Stimulated activated CD8-positive, alpha-beta memory T cell treated with anti-CD3 and anti-CD28 coated beads, Interleukin-15, amount 100 ng/mL, for 24 hours (primary cell): ENCODE results near the gene CTAG2.
"Not testable (repeated sequence)": the region's sequence is repeated elsewhere in the genome, so short reads cannot be mapped to it uniquely, and the experiment has no call there.

Experiments
- DNase-seq: peaks from one replicate; pipeline ENCODE4 v3.0.0-alpha.2; 2020; ENCODE audit warnings: low read depth

Gene CTAG2

DNA sequence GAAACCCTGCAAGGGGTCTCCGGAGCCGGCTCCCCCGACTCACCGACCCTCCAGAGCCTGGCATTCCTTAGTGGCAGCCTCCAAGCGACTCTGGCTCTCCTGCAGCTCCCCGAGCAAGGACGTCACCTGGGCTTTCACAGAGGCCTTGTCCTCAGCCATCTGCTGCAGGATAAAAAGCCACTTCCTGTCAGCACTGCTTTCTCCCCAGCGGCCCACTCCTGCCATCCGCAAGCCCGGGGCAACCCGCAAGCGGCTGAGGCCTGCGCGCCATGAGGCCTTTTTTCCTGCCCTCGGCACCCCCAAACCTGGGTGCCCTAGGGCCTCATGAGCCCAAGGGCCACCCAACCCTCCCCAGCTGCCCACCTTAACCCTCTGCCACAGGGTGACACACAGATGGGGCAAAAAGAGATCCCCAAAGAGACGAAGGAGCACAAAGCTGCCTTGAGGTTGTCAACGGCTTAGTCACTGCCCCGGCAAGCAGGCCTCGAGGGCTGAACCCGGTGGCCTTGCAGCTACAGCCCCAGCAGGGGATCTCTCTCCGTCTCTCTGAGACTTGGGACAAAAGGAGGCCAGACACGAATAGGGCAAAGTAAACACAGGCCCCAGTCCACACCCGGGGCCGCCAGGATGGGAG lies 7.5 kb downstream of the CTAG2 start:
- not testable (repeated sequence) for DNase-seq

DNA sequence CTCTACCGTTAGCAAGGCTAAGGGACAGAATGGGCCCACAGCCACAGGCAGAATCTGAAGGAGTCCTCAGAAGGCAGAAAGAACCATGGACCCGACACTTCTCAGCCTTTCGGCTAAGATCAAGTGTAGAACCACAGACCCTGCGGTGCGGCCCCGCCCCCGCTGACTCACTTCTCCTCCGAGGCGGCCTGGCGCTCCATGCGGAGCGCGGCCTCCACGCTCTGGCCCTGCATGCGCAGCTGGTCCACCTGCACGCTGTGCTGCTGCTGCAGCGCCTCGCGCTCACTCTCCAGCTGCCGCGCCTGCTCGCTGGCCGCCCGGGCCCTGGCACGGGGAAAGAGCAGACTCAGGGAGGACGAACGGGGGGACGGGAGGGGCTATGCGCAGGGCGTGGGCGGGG lies 9.7 kb downstream of the CTAG2 start:
- not testable (repeated sequence) for DNase-seq

DNA sequence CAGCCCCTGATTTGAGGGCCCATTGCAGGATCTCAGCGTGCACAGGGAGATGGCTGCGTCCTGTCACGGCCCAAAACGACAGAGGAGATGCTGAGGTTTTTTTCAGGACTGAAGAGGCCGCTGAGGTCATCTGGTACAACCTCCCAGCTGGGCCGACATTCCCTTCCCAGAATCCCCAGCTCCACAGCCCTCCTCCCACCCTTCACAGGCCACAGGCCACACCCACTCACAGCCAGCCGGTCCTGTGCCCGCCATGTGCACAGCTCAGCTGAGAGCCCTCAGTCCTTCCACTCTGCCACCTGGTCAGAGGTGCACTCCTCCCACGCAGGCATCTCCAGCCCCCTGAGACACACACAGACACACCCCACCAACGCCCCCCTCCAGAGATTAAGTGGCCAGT lies 11.6 kb downstream of the CTAG2 start:
- DNase-seq, result not testable (repeated sequence)

DNA sequence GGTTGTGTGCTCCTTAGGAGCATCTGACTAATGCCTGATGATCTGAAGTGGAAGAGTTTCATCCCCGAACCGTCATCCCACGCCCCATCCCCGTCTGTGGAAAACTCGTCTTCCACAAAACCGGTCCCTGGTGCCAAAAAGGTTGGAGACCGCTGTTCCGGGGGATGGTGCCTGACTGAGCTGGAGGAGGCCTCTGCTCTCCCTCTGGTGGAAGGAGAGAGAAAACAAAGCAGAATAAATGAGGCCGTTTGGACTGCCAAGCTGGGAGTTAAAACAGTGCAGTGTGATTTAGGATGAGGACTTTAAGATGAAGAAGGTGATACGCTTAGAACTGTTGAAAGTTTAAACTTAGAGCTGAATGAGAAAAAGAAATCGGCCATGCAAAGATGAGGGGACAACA lies 19.7 kb downstream of the CTAG2 start:
- not testable (repeated sequence) for DNase-seq

DNA sequence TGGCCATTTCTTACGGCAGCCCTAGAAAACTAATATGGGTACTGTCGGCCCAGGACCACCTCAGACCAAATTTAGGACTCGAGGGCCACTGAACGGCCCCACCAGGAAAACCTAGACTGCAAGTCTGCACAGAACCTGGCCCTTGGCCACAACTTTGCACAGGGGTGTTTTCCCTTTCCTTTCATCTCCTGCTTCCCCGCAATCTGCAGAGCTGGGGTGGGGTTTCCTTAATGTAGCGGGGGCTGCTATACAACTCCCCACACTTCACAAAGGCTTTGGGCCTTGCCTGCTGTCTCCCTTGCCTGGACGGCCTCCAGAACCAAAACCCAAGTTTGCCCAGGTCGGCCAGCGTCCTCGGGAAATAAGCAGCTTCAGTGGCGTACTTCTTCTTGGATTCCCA lies 22.4 kb downstream of the CTAG2 start:
- not testable (repeated sequence) for DNase-seq

DNA sequence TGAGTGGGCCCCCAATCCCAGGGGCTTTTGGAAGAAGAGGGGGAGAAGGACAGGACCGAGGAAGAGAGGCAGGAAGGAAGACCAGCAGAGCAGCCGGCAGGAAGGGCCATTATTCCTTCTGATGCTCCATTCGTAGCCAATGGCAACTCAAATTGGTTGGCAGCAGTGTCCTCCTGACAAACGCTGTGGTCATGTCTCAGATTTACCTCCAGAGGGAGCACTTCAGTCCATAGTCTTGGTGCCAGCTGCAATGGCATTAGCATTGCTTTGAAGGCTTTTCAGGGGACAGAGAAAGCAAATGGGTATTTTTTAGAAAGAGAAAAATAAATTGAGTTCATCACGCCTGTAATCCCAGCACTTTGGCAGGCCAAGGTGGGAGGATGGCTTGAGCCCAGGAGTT lies 24.4 kb downstream of the CTAG2 start:
- DNase-seq, result not testable (repeated sequence)

DNA sequence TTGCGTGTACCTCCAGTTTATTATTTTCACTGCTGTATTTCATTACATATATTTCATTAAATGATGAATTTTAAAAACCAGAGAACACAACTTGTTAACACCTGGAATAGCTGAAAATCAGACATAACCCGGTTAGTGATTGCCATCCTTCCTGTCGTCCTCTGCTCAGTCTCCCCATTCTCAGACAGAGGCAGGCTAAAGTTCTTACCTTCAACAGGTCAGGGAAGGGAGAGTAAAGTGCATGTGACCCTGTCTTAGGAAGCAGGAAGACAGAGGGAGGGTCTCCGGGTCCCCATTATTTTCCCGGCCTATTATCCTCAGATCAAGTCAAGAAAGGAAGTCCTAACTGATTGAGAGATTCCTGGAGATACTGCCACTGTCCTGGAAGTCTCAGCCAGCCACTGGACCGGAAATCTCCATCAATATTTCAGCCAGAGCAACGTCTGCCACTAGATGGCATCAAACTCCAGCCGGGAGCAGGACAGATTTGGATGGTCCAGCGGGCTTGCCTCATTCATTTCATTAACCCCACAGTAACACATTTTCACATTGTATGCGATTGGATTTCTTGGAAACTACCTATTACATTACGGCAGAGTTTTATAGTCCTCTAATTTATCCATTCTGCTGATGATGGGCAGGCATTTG lies 32.5 kb downstream of the CTAG2 start:
- DNase-seq, result not testable (repeated sequence)

DNA sequence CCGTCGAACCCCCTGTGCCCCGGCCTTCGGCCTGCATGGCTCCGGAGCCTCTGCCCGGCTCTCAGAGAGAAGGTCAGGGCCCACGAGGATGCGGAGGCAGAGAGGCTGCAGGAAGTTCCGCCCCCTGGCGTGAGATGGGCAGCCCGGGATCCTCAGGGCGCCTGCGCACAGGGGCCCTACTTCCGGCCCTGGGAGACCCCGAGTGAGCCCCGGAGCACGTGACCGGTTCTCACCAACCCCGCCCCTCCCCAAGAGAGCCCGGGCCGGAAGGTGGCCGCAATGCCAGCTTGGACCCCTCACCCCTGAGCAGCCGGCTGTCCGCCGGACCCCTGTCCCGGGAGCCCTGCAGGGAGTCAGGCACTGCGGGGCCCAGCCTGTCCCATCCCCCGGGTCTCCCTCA lies 34.2 kb downstream of the CTAG2 start, which contains the start of gene CTAG1B:
TSS of gene CTAG1B (minus strand) at position 101 of the 400 bp plus-strand sequence. CDS start at position 37, 64 bp downstream.
- DNase-seq, result not testable (repeated sequence)

DNA sequence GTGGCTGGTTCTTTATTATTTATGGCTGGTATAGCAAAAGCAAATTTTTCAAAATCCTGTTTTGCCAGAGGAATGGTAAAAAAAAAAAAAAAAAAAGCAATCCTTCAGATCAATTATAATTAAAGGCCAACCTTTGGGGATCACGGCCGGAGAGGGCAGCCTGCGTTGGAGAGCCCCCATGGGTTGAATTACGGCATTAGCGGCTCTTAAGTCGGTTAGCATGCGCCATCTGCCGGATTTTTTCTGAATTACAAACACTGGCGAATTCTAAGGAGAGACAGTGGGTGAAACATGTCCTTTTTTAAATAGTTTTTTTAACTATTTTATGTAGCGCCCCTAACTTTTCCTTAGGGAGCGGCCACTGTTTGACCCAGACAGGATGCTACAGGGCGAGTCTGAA lies 39.8 kb downstream of the CTAG2 start:
- not testable (repeated sequence) for DNase-seq

DNA sequence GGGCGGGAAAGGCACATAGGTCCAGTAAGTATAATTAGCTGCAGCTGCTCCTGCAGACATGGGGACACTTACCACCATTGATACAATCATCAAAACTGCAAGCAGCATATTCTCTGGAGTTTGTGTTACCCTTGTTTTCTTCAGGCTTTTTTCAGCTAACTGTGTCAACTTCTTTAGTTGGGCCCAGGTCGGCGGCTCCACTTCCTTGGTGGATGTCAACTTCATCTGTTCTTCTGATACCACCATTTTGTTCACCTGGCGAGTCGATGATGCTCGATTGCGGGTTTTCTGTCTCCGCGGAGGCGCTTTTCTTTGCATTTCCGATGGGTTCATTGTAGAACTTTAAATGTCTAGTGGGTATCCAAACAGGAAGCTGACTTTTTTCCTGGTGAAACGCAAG lies 42.2 kb downstream of the CTAG2 start:
- DNase-seq, result not testable (repeated sequence)

DNA sequence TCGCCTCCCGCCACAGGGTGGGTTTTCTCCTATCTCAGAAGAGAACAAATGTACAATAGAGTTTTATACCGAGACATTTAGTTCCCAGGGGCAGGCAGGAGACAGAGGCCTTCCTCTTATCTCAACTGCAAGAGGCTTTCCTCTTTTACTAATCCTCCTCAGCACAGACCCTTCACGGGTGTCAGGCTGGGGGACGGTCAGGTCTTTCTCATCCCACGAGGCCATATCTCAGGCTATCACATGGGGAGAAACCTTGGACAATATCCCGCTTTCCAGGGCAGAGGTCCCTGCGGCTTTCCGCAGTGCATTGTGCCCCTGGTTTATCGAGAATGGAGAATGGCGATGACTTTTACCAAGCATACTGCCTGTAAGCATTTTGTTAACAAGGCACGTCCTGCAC lies 44.6 kb downstream of the CTAG2 start:
- not testable (repeated sequence) for DNase-seq

DNA sequence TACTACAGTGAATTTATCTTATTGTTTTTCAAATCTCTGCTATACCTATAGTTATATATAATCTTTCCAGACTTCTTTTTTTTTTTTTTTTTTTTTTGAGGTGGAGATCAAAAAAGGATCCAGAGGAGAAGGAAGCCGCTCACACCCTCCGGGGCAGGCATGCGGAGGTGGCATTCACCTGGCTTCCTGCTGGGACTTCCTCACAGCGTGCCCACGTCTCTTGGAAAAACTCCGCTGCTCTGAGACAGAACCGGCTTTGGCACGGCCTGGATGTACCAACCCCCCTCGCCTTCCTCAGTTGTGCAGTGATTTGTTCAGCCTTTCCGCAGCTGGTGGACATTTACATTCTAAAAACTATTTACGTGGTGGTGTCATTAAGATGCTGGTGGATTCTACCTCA lies 45.4 kb downstream of the CTAG2 start:
- not testable (repeated sequence) for DNase-seq

DNA sequence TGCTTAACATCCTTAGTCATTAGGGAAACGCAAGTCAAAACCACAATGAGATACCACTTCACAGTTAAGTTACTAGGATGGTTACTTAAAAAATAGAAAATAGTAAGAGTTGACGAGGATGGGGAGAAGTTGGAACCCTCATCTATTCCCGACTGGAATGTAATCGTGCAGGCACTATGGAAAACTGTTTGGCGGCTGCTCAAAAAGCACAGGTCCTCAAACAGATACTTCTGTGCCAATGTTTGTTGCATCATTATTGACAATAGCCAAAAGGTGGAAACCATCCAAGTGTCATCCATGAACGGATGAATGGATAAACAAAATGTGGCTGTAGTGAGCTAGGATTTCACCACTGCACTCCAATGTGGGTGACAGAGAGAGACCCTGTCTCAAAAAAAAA lies 46.0 kb downstream of the CTAG2 start:
- DNase-seq, result no peak

DNA sequence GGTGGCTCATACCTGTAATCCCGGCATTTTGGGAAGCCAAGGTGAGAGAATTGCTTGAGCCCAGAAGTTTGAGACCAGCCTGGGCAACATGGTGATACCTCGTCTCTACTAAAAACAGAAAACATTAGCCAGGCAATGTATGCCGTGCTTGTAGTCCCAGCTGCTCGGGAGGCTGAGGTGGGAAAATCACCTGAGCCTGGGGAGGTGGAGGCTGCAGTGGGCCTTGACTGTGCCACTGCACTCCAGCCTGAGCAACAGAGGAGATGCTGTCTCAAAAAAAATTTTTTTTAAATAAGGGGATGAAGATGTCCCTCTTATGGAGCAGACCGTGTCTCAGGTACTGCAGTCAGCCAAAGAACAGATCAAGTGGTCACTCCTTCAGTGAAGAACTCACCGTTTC lies 47.8 kb downstream of the CTAG2 start:
- DNase-seq, result no peak

DNA sequence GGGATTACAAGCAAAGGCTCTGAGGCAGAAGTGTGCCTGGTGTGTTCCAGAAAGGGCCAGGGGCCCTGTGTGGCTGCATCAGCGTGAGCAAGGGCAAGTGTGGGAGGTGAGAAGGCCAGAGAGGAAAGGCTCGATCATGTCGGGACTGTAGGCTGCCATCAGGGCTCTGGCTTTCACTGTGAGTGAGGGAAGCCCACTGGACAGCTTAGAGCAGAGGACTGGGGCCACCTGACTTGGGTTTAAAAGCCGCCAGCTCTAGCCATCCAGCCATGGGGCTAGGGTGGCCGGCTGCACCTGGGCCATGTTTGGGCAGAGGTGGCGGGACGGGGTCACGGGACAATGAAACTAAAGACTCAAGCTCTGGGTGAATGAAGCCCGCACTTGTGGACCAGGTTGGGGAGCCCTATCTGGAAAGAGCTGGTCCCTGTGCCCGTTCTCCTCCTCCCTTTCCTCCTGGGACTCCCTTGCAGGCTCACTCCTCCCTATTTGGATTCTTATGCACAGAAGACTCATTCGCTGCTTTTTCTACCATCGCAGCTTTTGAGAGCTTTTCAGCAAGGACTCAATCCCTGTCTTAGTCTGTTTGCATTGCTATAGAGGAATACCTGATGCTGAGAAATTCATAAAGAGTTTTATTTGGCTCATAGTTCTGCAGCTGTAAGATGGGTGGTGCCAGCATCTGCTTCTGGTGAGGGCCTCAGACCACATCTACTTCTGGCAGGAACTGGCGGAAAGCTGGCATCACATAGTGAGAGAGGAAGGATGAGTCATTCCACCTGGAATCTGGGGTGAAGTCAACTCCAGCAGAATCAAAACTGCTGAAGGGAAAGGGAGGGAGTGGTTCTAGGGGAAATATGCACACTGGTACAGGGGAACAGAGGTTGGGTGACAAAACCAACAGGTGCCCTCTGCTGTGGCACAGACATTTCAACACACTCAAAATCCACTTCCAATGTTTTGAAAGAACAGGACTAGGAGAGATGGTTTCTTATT lies 49.6 kb downstream of the CTAG2 start:
- no peak for DNase-seq

DNA sequence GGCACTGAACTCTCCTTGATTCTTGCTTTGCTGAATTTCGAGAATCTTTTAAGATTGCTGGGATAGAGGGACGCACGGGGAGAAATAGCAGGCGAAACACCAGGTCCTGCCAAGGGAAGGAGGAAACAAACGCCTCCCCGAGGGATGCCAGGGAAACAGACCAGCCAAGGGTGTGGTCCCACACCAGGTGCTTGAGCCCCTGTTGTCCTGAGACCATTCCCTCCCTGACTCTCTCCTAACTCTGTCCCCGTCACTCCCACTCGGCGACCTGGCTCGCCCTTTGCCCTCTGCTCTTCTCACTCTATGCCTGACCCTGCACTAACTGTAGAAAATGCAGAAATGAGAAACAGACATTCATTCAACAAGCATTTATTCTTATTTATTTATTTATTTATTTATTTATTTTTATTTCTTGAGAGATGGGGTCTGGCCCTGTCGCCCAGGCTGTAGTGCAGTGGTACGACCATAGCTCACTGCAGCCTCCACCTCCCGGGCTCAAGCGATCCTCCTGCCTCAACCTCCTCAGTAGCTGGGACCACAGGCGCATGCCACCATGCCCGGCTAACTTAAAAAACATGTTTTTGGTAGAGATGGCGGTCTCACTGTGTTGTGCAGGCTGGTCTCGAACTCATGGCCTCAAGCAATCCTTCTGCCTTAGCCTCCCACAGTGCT lies 50.5 kb downstream of the CTAG2 start:
- DNase-seq, result no peak

DNA sequence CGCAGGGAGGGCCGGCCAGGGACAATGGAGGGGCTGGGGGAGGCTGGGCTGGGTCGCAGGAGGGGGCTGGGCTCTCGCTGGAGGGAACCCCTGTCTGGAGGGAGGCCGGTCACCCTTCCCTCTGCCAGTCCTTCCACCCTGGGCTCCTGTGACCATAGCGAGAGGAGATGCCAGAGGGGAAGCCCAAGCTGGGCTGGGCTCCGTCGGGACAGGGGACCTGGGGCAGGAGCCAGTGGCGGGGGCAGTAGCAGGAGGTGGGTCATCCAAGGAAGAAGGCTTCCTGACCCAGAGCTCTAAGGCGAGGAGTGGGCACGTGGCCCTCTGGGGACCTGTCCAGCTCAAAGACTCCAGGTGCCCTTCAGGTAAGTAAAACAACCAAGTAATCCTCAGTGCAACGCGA lies 51.2 kb downstream of the CTAG2 start:
- DNase-seq, result no peak
